Panc1 (cell line): Measurements from ENCODE around the gene BICD2. TPM values are rescaled to one million over a fixed set of nuclear protein-coding genes. Genes with fewer than 3 reads are reported as not detected.
A peak's percentile ranks its signal among the peaks of the same experiment; 100 is the strongest.

ENCODE experiments used
- ATAC-seq: fragments of 200-7000 bp; cut with Tn5 transposase; 2 replicates; pipeline ENCODE4 v1.9.1; 2020; ENCODE audit warnings: mild to moderate bottlenecking, moderate library complexity
- BruUV-seq: library from RNA; stranded (reverse); fragments of 400-500 nt; replicated peaks from 2 replicates; lab custom pipeline; 2021; lab: Mats Ljungman, UMichigan
- CTCF ChIA-PET: fragments of 300-600 bp; sonication (Branson Sonifier 250); formaldehyde crosslinking; loops from one replicate; lab custom pipeline; 2022; ENCODE audit warnings: antibody characterized with exemption; lab: Charles Lee
- POLR2A ChIA-PET: fragments of 300-600 bp; sonication (Branson Sonifier 250); formaldehyde crosslinking; loops from one replicate; lab custom pipeline; 2022; ENCODE audit warnings: antibody characterized with exemption; lab: Charles Lee
- DNase-seq: peaks from one replicate; pipeline ENCODE4 v3.0.0-alpha.2; 2010; ENCODE audit warnings: low read depth, low spot score
- H3K27ac ChIP-seq: 2 replicates; pipeline ENCODE4 v1.5.1; 2011; ENCODE audit warnings: mild to moderate bottlenecking, low read length, inconsistent platforms
- H3K27me3 ChIP-seq: fragments of 200-500 bp; sonication (Bioruptor generic); 2 replicates; pipeline ENCODE4 v1.6.0; 2014; ENCODE audit warnings: low read length, inconsistent platforms; ENCODE audit not compliant: control insufficient read depth, insufficient read depth
- H3K36me3 ChIP-seq: fragments of 200-500 bp; sonication (Bioruptor generic); 2 replicates; pipeline ENCODE4 v1.5.1; 2014; ENCODE audit warnings: inconsistent platforms, mild to moderate bottlenecking, low read length, moderate library complexity; ENCODE audit not compliant: control insufficient read depth, insufficient read depth
- H3K4me1 ChIP-seq: 2 replicates; pipeline ENCODE4 v1.5.1; 2011; ENCODE audit warnings: inconsistent platforms, mild to moderate bottlenecking, low read length, moderate library complexity; ENCODE audit not compliant: control insufficient read depth, insufficient read depth
- H3K4me3 ChIP-seq, 2 experiments: 2 replicates each; pipeline ENCODE4 v1.5.1; 2011 to 2012; ENCODE audit warnings: low read depth in 2 of 2, low read length in 2 of 2, mild to moderate bottlenecking in 2 of 2, inconsistent platforms in 1 of 2, moderate library complexity in 1 of 2
- H3K9me3 ChIP-seq: fragments of 200-500 bp; sonication (Bioruptor generic); 2 replicates; pipeline ENCODE4 v1.5.1; 2014; ENCODE audit warnings: low read depth, mild to moderate bottlenecking, inconsistent platforms, low read length, moderate library complexity; ENCODE audit not compliant: control insufficient read depth, insufficient read depth
- CTCF ChIP-seq: fragments of 450-650 bp; IDR thresholded peaks from 2 replicates; pipeline ENCODE4 v1.5.1; 2017; ENCODE audit warnings: mild to moderate bottlenecking
- POLR2AphosphoS5 ChIP-seq: IDR thresholded peaks from 2 replicates; pipeline ENCODE4 v1.6.1; 2012; ENCODE audit warnings: mild to moderate bottlenecking, low read depth, low read length, moderate library complexity
- REST ChIP-seq, 2 experiments: IDR thresholded peaks; 2 replicates each; pipeline ENCODE4 v1.6.1; 2011 to 2012; ENCODE audit warnings: low read depth in 2 of 2, control low read depth in 1 of 2, low read length in 1 of 2, mild to moderate bottlenecking in 1 of 2, moderate library complexity in 1 of 2; ENCODE audit not compliant: insufficient read depth in 1 of 2
- SIN3A ChIP-seq: IDR thresholded peaks from 2 replicates; pipeline ENCODE4 v1.6.1; 2012; ENCODE audit warnings: low read depth, mild to moderate bottlenecking, low read length, moderate library complexity, borderline replicate concordance; ENCODE audit not compliant: insufficient read depth
- TCF7L2 ChIP-seq: IDR thresholded peaks from 2 replicates; pipeline ENCODE4 v1.6.1; 2011; ENCODE audit warnings: mild to moderate bottlenecking, low read depth, low read length, inconsistent platforms
- in situ Hi-C: cut with HindIII; loops from 2 replicates; pipeline ENCODE4 v1.10.0; 2016; ENCODE audit warnings: low sequenced_read_pairs, low pct_unique_long_range_greater_than_20kb
- intact Hi-C: fragments of 100-400 bp; cut with micrococcal nuclease; formaldehyde crosslinking; loops from one replicate; pipeline ENCODE4 v1.10.0; 2022; ENCODE audit not compliant: unreplicated experiment
- total RNA-seq: library from RNA; stranded (reverse); gene quantifications from one replicate; pipeline ENCODE4 v1.2.1, GENCODE V29; 2021; ENCODE audit not compliant: unreplicated experiment

Gene BICD2
- total RNA-seq, 1 experiment from 2014 or later = 17.3 TPM

GRCh38 chr9:92707530-92707929 is 57.1 kb downstream of the BICD2 start:
- Histone ChIP-seq H3K4me1 (no peaks in the 10 kb centered on the region), H3K27me3 (no peaks in the 10 kb centered on the region), H3K27ac (no peak overlapping the region), H3K4me3 (no peak overlapping the region), H3K36me3 (no peaks in the 10 kb centered on the region), H3K9me3 (no peaks in the 10 kb centered on the region)
- POLR2A ChIA-PET = no interaction called here
- no TSS peak for BruUV-seq
- in situ Hi-C loops = no loop called here
- intact Hi-C loops = no loop called here
- ATAC-seq = no peak
- TF ChIP-seq SIN3A (no peak), TCF7L2 (no peak), POLR2AphosphoS5 (no peak), CTCF (no peak), REST (IDR thresholded peaks at IDR 0.05; ENCODE audit: insufficient read depth in 1 of 2, low read depth in 2 of 2, low read length in 1 of 2) (no peak)
- CTCF ChIA-PET = no interaction called here
- no peak for DNase-seq

GRCh38 chr9:92706218-92706940 is 58.3 kb downstream of the BICD2 start:
- no peak overlapping the region for H3K4me3 ChIP-seq
- DNase-seq (peak; percentile 12), ATAC-seq (peak; percentile 63; the same call in 1 of the 2 replicates)
- CTCF ChIA-PET = interaction anchor here (0.7 kb wide), 1 partner anchor 83 kb away, joined by 4 read pairs; no protein-coding TSS in a partner anchor
- TF ChIP-seq CTCF = peak; percentile 62
- TF ChIP-seq TCF7L2 = no peak
- H3K9me3 ChIP-seq = no peaks in the 10 kb centered on the region
- H3K36me3 ChIP-seq = no peaks in the 10 kb centered on the region
- POLR2A ChIA-PET = no interaction called here
- intact Hi-C loops = no loop called here
- BruUV-seq = no TSS peak
- H3K4me1 ChIP-seq = no peaks in the 10 kb centered on the region
- no peak overlapping the region for H3K27ac ChIP-seq
- in situ Hi-C loops = no loop called here
- no peaks in the 10 kb centered on the region for H3K27me3 ChIP-seq
